Uterus (tissue), 2 donors: Measurements from ENCODE around the gene RAD51B.

Source experiments
- CTCF ChIP-seq, 4 experiments: fragments of 200-600 bp in 2 of 4; fragments of 450-650 bp in 2 of 4; sonication (generic) in 2 of 4; IDR thresholded peaks; one replicate each; pipeline ENCODE4 v1.5.1; 2016 to 2019; ENCODE audit warnings: antibody characterized with exemption in 4 of 4, mild to moderate bottlenecking in 2 of 4, moderate library complexity in 1 of 4
- POLR2A ChIP-seq, 2 donors: fragments of 450-650 bp; IDR thresholded peaks; one replicate each; pipeline ENCODE4 v1.6.1; 2016; ENCODE audit warnings: antibody characterized with exemption in 2 of 2, mild to moderate bottlenecking in 1 of 2, moderate library complexity in 1 of 2

DNA sequence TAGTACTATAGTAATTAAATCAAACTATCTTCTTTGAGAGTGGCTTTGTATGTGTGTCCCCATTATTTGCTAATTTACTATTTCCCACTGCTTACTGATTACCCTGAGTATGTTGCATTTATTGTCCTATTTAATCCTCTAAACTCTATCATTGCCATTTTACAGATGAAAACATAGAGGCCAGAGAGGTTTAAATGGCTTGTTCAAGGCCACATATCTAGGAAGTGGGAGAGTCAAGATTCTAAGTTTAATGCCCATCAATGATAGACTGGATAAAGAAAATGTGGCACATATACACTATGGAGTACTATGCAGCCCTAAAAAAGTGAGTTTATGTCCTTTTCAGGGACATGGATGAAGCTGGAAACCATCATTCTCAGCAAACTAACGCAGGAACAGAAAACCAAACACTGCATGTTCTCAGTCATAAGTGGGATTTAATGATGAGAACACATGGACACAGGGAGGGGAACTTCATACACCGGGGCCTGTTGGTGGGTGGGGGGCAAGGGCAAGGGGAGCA, 553.6 kb downstream of the RAD51B start:
- no peak for TF ChIP-seq CTCF (IDR thresholded peaks at IDR 0.05)
- TF ChIP-seq POLR2A (IDR thresholded peaks at IDR 0.05), result no peak
